Measurements from ENCODE around the gene DSG2.

DNA sequence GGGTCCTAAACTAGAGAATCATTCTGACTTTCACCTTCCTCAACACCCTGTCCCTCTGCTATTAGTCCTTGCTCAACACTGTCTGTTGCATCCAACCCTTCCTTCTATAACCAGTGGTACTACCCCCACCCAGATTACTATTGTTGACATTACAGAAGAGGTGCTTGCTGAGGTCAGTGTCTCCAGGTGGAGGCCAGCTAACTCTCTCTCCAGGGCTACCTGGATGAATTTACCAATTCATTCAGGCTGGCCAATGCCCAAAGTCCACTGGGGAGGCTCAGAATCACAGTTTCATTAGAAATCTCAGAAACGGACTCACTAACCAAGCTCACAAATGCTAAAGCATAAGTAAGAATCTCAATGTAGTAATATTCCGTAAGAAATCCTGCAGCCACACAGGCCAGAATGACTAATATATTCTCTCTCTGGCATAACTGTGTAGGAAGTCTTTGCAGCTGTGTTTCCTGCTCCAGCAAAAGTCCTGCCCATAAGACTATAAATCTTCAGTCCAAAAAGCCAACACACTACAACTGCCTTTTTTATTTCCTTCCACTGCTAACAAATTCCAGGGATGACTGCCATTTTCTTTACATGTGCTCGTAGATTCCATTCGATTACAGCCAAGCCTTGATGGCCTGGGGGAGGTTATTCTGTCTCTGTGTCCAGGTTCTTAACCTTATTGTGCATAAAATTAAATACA, 83.7 kb downstream of the DSG2 start:
- TF ChIP-seq, protein P1, sequence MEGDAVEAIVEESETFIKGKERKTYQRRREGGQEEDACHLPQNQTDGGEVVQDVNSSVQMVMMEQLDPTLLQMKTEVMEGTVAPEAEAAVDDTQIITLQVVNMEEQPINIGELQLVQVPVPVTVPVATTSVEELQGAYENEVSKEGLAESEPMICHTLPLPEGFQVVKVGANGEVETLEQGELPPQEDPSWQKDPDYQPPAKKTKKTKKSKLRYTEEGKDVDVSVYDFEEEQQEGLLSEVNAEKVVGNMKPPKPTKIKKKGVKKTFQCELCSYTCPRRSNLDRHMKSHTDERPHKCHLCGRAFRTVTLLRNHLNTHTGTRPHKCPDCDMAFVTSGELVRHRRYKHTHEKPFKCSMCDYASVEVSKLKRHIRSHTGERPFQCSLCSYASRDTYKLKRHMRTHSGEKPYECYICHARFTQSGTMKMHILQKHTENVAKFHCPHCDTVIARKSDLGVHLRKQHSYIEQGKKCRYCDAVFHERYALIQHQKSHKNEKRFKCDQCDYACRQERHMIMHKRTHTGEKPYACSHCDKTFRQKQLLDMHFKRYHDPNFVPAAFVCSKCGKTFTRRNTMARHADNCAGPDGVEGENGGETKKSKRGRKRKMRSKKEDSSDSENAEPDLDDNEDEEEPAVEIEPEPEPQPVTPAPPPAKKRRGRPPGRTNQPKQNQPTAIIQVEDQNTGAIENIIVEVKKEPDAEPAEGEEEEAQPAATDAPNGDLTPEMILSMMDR (IDR thresholded peaks at IDR 0.05 in 2 of 3, conservative IDR thresholded peaks at IDR 0.05 in 1 of 3; ENCODE audit: borderline replicate concordance in 1 of 3, insufficient read depth in 1 of 3, low read depth in 2 of 3, low read length in 2 of 3): no peak
- TF ChIP-seq, protein P2, sequence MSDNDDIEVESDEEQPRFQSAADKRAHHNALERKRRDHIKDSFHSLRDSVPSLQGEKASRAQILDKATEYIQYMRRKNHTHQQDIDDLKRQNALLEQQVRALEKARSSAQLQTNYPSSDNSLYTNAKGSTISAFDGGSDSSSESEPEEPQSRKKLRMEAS (IDR thresholded peaks at IDR 0.05): no peak
- TF ChIP-seq POLR2AphosphoS5 (IDR thresholded peaks at IDR 0.05; ENCODE audit: low read depth, low read length): no peak
- no peak for TF ChIP-seq POLR2A (IDR thresholded peaks at IDR 0.05; ENCODE audit: borderline replicate concordance, extremely low read depth, insufficient read depth, insufficient read length)
- no peak for TF ChIP-seq EZH2phosphoT487 (IDR thresholded peaks at IDR 0.05; ENCODE audit: borderline replicate concordance)
- no peak for TF ChIP-seq EZH2 (IDR thresholded peaks at IDR 0.05)
- TF ChIP-seq RAD21 (IDR thresholded peaks at IDR 0.05; ENCODE audit: low read depth): no peak
- TF ChIP-seq JUND (IDR thresholded peaks at IDR 0.05): no peak
- TF ChIP-seq EGR1 (IDR thresholded peaks at IDR 0.05; ENCODE audit: low read depth): no peak
- TF ChIP-seq, protein P3, sequence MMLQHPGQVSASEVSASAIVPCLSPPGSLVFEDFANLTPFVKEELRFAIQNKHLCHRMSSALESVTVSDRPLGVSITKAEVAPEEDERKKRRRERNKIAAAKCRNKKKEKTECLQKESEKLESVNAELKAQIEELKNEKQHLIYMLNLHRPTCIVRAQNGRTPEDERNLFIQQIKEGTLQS (IDR thresholded peaks at IDR 0.05): no peak

Measured in HCT116 (cell line).